GM19467 (cell line): ENCODE measurements around the gene FAM50A.
A peak's percentile ranks its signal among the peaks of the same experiment; 100 is the strongest.
"Not testable (repeated sequence)": the region's sequence is repeated elsewhere in the genome, so short reads cannot be mapped to it uniquely, and the experiment has no call there.

Source experiments
- ATAC-seq: cut with Tn5 transposase; IDR thresholded peaks from one replicate; pipeline ENCODE4 v1.9.1; 2021; ENCODE audit warnings: mild to moderate bottlenecking, moderate library complexity; ENCODE audit not compliant: unreplicated experiment

The FAM50A gene

DNA sequence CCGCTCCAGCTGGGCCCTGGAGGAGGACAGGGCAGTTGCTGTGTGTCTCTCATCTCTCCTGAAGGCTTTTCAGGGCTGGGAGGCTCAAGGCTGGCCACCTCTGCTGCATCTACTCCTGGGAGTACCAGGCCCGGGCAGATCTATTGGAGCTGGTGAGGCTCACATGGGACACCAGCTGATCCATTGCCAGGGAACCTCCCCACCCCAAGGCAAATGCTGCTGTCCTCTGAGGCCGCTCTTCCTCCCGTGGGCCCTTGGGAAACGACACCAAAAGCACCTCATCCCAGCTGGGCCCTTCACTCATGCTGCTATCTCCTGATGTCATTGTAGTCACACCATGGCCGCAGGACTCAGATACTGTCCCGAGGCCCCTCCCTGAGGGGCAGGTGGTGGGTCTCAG is 38.8 kb downstream of the FAM50A start:
- ATAC-seq: no peak

GRCh38 chrX:154483325-154483724 is 39.4 kb downstream of the FAM50A start:
- no peak for ATAC-seq

GRCh38 chrX:154484255-154485149 is 40.6 kb downstream of the FAM50A start:
- no peak for ATAC-seq

GRCh38 chrX:154485150-154486051 is 41.5 kb downstream of the FAM50A start:
- no peak for ATAC-seq

DNA sequence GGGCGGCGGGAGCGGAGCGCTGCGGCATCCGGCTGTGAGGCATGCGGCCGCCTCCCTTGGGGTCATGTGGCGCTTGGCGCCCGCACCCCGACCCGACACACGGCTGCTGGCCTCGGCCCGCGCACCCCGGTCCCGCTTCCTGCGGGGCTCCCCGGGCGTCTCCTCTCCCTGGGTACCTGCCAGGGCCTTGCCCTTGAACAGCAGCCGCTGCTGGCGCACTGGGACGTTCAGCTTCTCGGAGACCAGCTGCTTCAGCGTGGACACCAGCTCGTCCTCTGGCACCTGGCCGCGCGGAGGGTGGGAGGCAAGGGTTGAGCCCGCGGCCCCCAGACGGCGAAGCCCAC is 42.1 kb downstream of the FAM50A start:
- ATAC-seq: no peak

GRCh38 chrX:154486396-154487207 is 42.7 kb downstream of the FAM50A start, which contains the start of gene UBL4A:
Gene UBL4A, minus strand, starts transcription at chrX:154486615. Its CDS starts 31 bp downstream, at chrX:154486584.
- no peak for ATAC-seq

DNA sequence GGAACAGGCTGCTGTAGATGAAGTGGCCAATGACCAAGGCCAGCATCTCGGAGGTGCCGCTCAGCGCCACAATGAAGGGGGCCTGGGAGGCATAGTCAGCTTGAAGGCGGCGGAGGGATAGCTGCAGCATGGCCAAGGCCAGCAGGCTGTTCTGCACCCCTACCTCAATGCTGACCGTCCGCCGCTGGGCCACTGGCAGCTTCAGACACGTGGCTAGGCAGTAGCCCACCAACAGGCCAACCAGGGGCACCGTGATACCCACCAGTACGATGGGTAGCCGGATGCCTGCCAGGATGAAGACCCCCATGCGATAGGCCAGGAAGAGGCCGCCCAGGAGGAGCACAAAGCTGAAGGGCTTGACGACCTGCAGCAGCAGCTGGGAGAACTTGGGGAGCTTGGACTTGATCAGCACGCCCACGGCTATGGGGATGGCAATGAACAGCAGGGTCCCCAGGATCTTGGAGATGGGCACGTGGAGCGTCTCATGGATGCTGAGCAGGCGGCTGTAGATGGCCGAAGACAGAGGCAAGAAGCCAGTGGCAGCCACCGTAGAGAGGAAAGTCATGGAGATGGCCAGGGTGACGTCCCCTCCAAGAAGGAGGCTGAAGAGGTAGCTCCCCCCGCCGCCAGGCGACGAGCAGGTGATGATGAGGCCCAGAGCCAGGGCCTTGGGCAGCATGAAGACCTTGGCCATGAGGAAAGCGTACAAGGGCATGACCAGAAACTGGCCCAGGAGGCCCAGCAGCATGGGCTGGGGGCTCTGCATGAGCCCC is 43.8 kb downstream of the FAM50A start:
- ATAC-seq: no peak

- ATAC-seq: no peak
These were observed 44.6 kb downstream of the FAM50A start for GRCh38 chrX:154488336-154489075.

DNA sequence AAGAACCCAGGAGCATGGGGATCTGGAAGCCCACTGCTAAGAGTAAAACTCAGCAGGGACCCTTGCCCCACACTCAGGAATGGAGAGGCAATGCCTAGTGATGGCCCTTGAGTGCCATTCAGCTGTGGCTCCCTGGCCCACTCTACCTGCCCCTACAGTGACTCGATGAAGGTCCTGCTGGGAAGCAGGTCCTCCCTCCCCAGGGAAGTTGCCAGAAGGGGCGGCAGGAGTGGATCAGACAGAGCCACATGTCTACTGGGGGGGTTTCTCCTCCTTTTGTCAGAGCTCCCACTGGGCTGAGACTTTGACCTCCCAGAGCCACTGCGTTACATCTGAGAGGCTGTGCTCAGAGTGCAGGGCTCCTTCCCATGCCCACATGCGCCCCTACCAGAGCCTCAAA is 45.2 kb downstream of the FAM50A start:
- ATAC-seq: no peak

DNA sequence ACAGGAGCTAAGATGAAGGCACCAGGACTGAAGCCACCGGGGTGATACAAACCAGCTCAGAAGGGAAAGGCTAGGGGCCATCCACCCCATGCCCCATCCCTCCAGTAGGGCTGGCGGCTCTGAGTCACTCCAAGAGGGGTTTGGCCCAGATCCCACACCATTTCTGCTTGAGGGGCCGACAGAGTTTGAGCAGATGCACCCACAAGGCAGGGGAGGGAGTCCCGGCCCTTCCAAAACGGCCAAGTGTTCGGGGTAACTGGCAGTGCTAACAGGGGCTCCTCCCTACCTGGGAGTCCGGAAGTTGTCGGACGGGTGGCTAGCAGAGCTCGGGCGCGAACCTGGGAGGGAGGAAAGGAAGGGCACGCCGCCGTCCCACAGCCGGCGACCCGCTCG is 46.1 kb downstream of the FAM50A start:
- peak; percentile 15 for ATAC-seq

GRCh38 chrX:154490414-154491083 is 46.6 kb downstream of the FAM50A start, which contains the start of gene SLC10A3:
Gene SLC10A3, minus strand, starts transcription at chrX:154490629. Its CDS starts 1,689 bp downstream, at chrX:154488940.
- ATAC-seq: peak; percentile 84

DNA sequence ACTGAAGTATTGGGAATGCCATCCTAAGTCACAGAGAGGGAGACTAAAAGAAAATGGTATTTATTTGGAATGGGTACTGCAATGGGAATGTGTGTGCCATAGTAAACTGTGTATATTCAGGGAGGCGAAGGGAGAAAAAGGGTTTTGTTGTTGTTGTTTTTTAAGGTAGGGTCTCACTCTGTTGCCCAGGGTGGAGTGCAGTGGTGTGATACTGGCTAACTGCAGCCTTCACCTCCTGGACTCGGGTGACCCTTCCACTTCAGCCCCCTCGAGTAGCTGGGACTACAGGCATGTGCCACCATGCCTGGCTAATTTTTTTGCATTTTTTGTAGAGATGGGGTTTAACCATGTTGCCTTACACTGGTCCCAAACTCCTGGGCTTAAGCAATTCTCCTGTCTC is 50.8 kb downstream of the FAM50A start:
- no peak for ATAC-seq

DNA sequence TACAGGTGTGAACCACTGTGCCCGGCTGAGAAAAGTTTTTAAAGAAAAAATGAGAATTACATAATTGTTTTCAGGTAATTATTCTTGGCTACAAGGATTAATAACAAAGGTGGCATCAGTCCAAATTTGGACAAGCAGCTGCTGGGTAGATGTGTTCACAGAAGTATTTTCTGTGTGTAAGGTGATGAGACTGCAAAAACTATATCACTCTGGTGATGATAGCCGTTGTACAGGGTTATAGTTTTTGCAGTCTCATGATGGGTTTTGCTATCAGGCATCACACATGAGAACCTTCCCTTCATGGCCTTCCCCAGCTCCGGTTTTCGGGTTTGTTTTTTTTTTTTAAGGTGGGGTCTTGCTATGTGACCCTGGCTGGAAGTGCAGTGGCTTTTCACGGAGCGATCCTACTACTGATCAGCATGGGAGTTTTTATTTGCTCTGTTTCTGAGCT is 51.6 kb downstream of the FAM50A start:
- no peak for ATAC-seq

- ATAC-seq: not testable (repeated sequence)
These were observed 52.7 kb downstream of the FAM50A start for GRCh38 chrX:154496591-154497137.
